Thyroid gland (tissue), 4 donors: ENCODE data around the gene FGF3.

Source experiments
- CTCF ChIP-seq, 6 experiments: fragments of 200-600 bp in 3 of 6; fragments of 450-650 bp in 3 of 6; sonication (generic) in 3 of 6; IDR thresholded peaks; one replicate each; pipeline ENCODE4 v1.5.1; 2016 to 2019; ENCODE audit warnings: antibody characterized with exemption in 6 of 6, mild to moderate bottlenecking in 2 of 6, inconsistent platforms in 1 of 6, moderate library complexity in 1 of 6
- POLR2A ChIP-seq, 2 donors: fragments of 450-650 bp; IDR thresholded peaks; one replicate each; pipeline ENCODE4 v1.6.1; 2017; ENCODE audit warnings: antibody characterized with exemption in 2 of 2, mild to moderate bottlenecking in 2 of 2, moderate library complexity in 1 of 2

- TF ChIP-seq CTCF (IDR thresholded peaks at IDR 0.05) (no peak), POLR2A (IDR thresholded peaks at IDR 0.05) (no peak)
Observed at GRCh38 chr11:69842746-69843528, 23.7 kb upstream of the FGF3 start.
